Fibroblast of villous mesenchyme (primary cell): Measurements from ENCODE around the gene RAD54L2. TPM values are rescaled to one million over a fixed set of nuclear protein-coding genes. Genes with fewer than 3 reads are reported as not detected.
"Not testable (repeated sequence)": the region's sequence is repeated elsewhere in the genome, so short reads cannot be mapped to it uniquely, and the experiment has no call there.

ENCODE experiments used
- DNase-seq: peaks from one replicate; pipeline ENCODE4 v3.0.0-alpha.2; 2010; ENCODE audit warnings: low read depth
- H3K4me3 ChIP-seq: 2 replicates; pipeline ENCODE4 v1.5.1; 2011; ENCODE audit warnings: low read depth, mild to moderate bottlenecking, low read length
- CTCF ChIP-seq: IDR thresholded peaks from 2 replicates; pipeline ENCODE4 v1.5.1; 2012; ENCODE audit warnings: low read depth, mild to moderate bottlenecking, low read length; ENCODE audit not compliant: insufficient read depth
- total RNA-seq: library from RNA; depleted of rRNA; stranded (reverse); fragments of >200 nt; gene quantifications from 2 replicates; pipeline ENCODE4 v1.2.3, GENCODE V29; 2012

RAD54L2 gene
- total RNA-seq, 1 donor, result 26.3 TPM

- H3K4me3 ChIP-seq, result no peak overlapping the region
- TF ChIP-seq CTCF, result no peak
- DNase-seq, result no peak
Observed at GRCh38 chr3:51530485-51530884, 8.0 kb upstream of the RAD54L2 start.

GRCh38 chr3:51535146-51536019, 3.1 kb upstream of the RAD54L2 start:
- no peak for DNase-seq
- TF ChIP-seq CTCF, result no peak
- no peak overlapping the region for H3K4me3 ChIP-seq

GRCh38 chr3:51537631-51538030, 888 bp upstream of the RAD54L2 start:
- DNase-seq, result not testable (repeated sequence)
- H3K4me3 ChIP-seq, result peak overlapping the region; percentile 87

GRCh38 chr3:51538115-51538458, 432 bp upstream of the RAD54L2 start:
- DNase-seq, result peak; percentile 17
- H3K4me3 ChIP-seq, result peak overlapping the region; percentile 87
- TF ChIP-seq CTCF, result no peak

- DNase-seq, result peak; percentile 57
- H3K4me3 ChIP-seq, result peak overlapping the region; percentile 87
- no peak for TF ChIP-seq CTCF
Observed at GRCh38 chr3:51539291-51539941, 897 bp downstream of the RAD54L2 start.

GRCh38 chr3:51542596-51542995, 4.1 kb downstream of the RAD54L2 start:
- DNase-seq, H3K4me3 ChIP-seq: not testable (repeated sequence)

GRCh38 chr3:51544011-51544775, 5.7 kb downstream of the RAD54L2 start:
- H3K4me3 ChIP-seq, result no peak overlapping the region
- TF ChIP-seq CTCF, result no peak
- no peak for DNase-seq
